SH-SY5Y (cell line): ENCODE results near the gene NPLOC4.

Experiments used
- GATA2 ChIP-seq: IDR thresholded peaks from 2 replicates; pipeline ENCODE4 v1.6.1; 2011; ENCODE audit warnings: mild to moderate bottlenecking, low read depth, low read length
- GATA3 ChIP-seq: IDR thresholded peaks from 2 replicates; pipeline ENCODE4 v1.6.1; 2011; ENCODE audit warnings: low read depth, mild to moderate bottlenecking, low read length, moderate library complexity

DNA sequence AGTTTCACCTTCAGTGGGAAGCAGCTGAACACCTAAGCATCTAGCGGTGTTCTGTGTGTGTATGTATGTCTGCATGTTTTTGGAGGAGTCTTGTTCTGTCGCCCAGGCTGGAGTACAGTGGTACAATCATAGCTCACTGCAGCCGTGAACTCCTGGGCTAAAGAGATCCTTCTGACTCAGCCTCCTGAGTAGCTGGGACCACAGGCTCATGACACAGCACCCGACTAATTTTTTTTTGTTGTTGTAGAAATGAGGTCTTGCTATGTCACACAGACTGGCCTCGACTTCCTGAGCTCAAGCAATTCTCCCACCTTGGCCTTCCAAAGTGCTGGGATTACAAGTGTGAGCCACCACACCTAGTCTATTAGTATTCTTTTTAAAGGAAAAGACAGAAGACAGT is 54.6 kb downstream of the NPLOC4 start:
- TF ChIP-seq GATA2, result no peak
- TF ChIP-seq GATA3, result no peak
